Vagina (tissue), 2 donors: ENCODE data around the gene TEKT3. TPM values are rescaled to one million over a fixed set of nuclear protein-coding genes. Genes with fewer than 3 reads are reported as not detected.

Source experiments
- DNase-seq, 2 donors: peaks; one replicate each; pipeline ENCODE4 v3.0.0-alpha.2; 2017; ENCODE audit errors: extremely low spot score in 2 of 2
- H3K27ac ChIP-seq: fragments of 200-600 bp; sonication (generic); one replicate; pipeline ENCODE4 v1.5.1; 2019
- H3K27me3 ChIP-seq: fragments of 200-600 bp; sonication (generic); one replicate; pipeline ENCODE4 v1.5.1; 2019
- H3K36me3 ChIP-seq, 2 donors: fragments of 200-600 bp; sonication (generic); one replicate each; pipeline ENCODE4 v1.5.1; 2017 to 2019
- H3K4me1 ChIP-seq: fragments of 200-600 bp; sonication (generic); one replicate; pipeline ENCODE4 v1.5.1; 2019
- H3K4me3 ChIP-seq, 2 donors: fragments of 200-600 bp; sonication (generic); 1 replicate in 1 of 2; 2 replicates in 1 of 2; pipeline ENCODE4 v1.5.1; 2016 to 2019
- H3K9me3 ChIP-seq: fragments of 200-600 bp; sonication (generic); one replicate; pipeline ENCODE4 v1.5.1; 2019
- POLR2A ChIP-seq, 2 donors: fragments of 450-650 bp; IDR thresholded peaks; one replicate each; pipeline ENCODE4 v1.6.1; 2017; ENCODE audit warnings: antibody characterized with exemption in 2 of 2, mild to moderate bottlenecking in 2 of 2, moderate library complexity in 2 of 2
- POLR2AphosphoS5 ChIP-seq, 2 donors: sonication (generic); formaldehyde crosslinking; IDR thresholded peaks; one replicate each; pipeline ENCODE4 v1.9.0; 2017; ENCODE audit warnings: antibody characterized with exemption in 2 of 2, mild to moderate bottlenecking in 2 of 2, low read depth in 1 of 2; ENCODE audit not compliant: insufficient read depth in 1 of 2
- intact Hi-C: fragments of 100-400 bp; cut with DNase I; formaldehyde crosslinking; loops from one replicate; pipeline ENCODE4 v1.15.1; 2023
- total RNA-seq: library from RNA; depleted of rRNA; stranded (reverse); fragments of >200 nt; gene quantifications from one replicate; pipeline ENCODE4 v1.2.3, GENCODE V29; 2016
- TF ChIP-seq, protein P1 (sequence below), 3 experiments: fragments of 450-650 bp in 2 of 3; fragments of 200-600 bp in 1 of 3; sonication (generic) in 1 of 3; IDR thresholded peaks; one replicate each; pipeline ENCODE4 v1.5.1; 2017 to 2019; ENCODE audit warnings: antibody characterized with exemption in 3 of 3, mild to moderate bottlenecking in 2 of 3, moderate library complexity in 2 of 3

The TEKT3 gene
- total RNA-seq, 1 donor from 2014 or later = not detected

DNA sequence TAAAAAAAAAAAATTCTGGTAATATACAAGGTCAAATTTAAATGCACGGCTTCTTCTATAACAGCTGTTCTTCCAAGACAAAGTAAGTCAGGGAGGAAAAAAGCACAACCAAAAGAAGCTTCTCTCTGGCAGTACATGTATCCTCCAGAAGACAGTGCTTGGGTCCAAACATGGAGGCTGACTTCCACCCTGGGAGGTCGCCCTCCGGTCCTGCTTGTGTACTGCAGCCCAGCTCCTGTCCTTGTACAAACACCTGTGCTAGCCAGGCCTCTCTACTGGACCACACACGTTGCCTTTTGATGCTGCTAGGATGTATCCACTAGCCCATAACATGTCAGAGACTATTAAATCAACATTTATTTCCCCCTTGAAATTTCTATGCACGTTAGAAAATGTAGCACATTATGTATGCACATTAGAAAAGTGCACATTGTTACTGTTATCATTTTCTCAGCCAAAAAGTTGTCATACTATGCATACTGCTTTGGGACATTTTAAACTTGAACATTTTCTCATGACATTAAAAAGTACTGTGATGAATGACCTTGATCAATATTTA is 21.9 kb downstream of the TEKT3 start:
- H3K27me3 ChIP-seq = no peaks in the 10 kb centered on the region
- peaks cover 7% of the 10 kb centered on the region for H3K4me1 ChIP-seq
- H3K27ac ChIP-seq = no peak overlapping the region
- no peak for DNase-seq
- no peaks in the 10 kb centered on the region for H3K9me3 ChIP-seq
- intact Hi-C loops = no loop called here
- no peak overlapping the region for H3K4me3 ChIP-seq
- no peaks in the 10 kb centered on the region for H3K36me3 ChIP-seq
- no peak for TF ChIP-seq POLR2A (IDR thresholded peaks at IDR 0.05)
- TF ChIP-seq POLR2AphosphoS5 (IDR thresholded peaks at IDR 0.05; ENCODE audit: insufficient read depth in 1 of 2, low read depth in 1 of 2) = no peak
- TF ChIP-seq, protein P1, sequence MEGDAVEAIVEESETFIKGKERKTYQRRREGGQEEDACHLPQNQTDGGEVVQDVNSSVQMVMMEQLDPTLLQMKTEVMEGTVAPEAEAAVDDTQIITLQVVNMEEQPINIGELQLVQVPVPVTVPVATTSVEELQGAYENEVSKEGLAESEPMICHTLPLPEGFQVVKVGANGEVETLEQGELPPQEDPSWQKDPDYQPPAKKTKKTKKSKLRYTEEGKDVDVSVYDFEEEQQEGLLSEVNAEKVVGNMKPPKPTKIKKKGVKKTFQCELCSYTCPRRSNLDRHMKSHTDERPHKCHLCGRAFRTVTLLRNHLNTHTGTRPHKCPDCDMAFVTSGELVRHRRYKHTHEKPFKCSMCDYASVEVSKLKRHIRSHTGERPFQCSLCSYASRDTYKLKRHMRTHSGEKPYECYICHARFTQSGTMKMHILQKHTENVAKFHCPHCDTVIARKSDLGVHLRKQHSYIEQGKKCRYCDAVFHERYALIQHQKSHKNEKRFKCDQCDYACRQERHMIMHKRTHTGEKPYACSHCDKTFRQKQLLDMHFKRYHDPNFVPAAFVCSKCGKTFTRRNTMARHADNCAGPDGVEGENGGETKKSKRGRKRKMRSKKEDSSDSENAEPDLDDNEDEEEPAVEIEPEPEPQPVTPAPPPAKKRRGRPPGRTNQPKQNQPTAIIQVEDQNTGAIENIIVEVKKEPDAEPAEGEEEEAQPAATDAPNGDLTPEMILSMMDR (IDR thresholded peaks at IDR 0.05) = no peak

DNA sequence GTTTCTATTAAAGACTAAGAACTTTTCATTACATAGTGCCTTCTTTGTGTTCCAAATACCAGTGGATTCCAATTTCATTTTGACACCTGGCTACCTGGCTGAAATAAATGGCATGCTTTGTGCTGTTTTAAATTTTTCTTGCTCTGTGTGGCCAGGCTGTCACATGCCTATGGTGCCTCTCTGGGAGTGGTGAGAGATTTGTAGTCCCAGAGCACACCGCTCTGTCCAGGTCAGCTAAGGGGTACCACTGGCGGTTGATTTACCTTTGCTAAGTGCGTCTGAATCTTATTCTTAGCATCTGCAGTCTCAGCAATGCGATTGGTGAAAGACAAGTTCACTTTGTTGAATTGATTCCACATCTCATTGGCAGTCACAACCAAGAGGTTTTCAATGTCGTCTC is 29.4 kb downstream of the TEKT3 start:
- Histone ChIP-seq H3K27me3 (no peaks in the 10 kb centered on the region), H3K27ac (no peak overlapping the region), H3K4me3 (no peak overlapping the region), H3K36me3 (no peaks in the 10 kb centered on the region), H3K9me3 (no peaks in the 10 kb centered on the region), H3K4me1 (peaks cover 15% of the 10 kb centered on the region)
- intact Hi-C loops = no loop called here
- TF ChIP-seq POLR2AphosphoS5 (IDR thresholded peaks at IDR 0.05; ENCODE audit: insufficient read depth in 1 of 2, low read depth in 1 of 2) (no peak), POLR2A (IDR thresholded peaks at IDR 0.05) (no peak)
- TF ChIP-seq, protein P1 (IDR thresholded peaks at IDR 0.05) = no peak
- no peak for DNase-seq

DNA sequence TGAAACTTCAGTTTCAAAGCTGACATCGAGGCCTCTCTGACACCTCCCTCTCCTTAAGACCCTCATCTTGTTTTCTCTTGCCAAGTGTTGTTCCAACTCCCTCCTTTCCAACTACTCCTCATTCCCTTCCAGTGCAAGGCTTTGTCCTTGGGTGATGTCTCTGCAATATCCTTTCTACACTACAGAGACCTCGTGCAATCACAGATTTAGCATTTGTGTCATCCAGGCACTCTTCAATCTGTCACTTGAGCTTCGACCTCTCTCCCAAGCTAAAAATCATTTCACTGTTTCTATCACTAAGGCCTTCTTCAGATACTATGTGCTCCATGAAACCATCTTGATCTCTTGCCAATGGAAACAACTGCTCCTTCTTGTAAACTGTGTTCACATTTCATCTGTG is 31.6 kb downstream of the TEKT3 start:
- intact Hi-C loops = no loop called here
- H3K4me1 ChIP-seq = peaks cover 19% of the 10 kb centered on the region
- no peaks in the 10 kb centered on the region for H3K27me3 ChIP-seq
- H3K4me3 ChIP-seq = no peak overlapping the region
- H3K27ac ChIP-seq = no peak overlapping the region
- DNase-seq = no peak
- no peak for TF ChIP-seq POLR2A (IDR thresholded peaks at IDR 0.05)
- no peak for TF ChIP-seq POLR2AphosphoS5 (IDR thresholded peaks at IDR 0.05; ENCODE audit: insufficient read depth in 1 of 2, low read depth in 1 of 2)
- TF ChIP-seq, protein P1 (IDR thresholded peaks at IDR 0.05) = no peak
- no peaks in the 10 kb centered on the region for H3K9me3 ChIP-seq
- no peaks in the 10 kb centered on the region for H3K36me3 ChIP-seq

DNA sequence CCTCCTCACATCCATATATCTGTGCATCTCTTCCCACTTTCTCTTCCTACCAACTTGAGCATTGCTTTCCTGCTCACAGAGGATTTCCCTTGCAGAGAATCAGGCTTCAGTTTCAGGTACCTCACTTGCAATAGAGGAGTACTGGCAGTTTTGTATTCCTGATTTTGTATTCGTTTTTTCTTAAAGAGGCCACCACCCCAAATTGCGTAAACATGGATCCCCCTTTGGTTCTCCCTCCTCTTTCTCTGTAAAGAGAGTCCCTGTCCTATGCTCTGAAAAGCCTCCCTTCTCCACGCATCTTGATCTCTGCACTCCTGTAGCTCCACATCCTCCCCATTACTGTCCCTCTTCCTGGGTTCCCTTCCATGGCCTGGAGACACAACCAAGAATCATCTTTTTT is 32.2 kb downstream of the TEKT3 start:
- H3K27ac ChIP-seq = no peak overlapping the region
- no peaks in the 10 kb centered on the region for H3K9me3 ChIP-seq
- DNase-seq = no peak
- intact Hi-C loops = no loop called here
- no peaks in the 10 kb centered on the region for H3K27me3 ChIP-seq
- peaks cover 19% of the 10 kb centered on the region for H3K4me1 ChIP-seq
- H3K36me3 ChIP-seq = no peaks in the 10 kb centered on the region
- TF ChIP-seq POLR2A (IDR thresholded peaks at IDR 0.05) = no peak
- TF ChIP-seq POLR2AphosphoS5 (IDR thresholded peaks at IDR 0.05; ENCODE audit: insufficient read depth in 1 of 2, low read depth in 1 of 2) = no peak
- TF ChIP-seq, protein P1 (IDR thresholded peaks at IDR 0.05) = no peak
- H3K4me3 ChIP-seq = no peak overlapping the region

DNA sequence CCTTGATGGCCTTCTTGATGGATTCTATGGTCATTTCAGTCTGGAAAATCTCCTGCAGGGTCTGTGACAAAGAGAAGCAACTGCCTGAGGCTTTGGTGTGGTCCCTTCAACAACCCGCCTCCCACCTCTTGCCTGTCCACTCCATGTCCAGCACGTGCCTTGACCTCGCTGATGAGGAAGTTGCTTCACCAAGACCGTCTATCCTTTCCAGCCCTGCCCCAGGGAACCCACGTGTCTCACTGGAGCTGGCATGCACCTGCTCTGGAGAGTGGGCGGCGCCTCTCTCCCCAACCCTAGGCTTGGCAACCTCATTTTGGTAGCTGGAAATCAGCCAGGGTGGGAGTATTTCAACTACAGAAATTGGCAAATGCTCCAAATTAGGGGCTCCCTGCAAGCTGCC is 32.6 kb downstream of the TEKT3 start:
- peaks cover 19% of the 10 kb centered on the region for H3K4me1 ChIP-seq
- no peaks in the 10 kb centered on the region for H3K36me3 ChIP-seq
- TF ChIP-seq, protein P1 (IDR thresholded peaks at IDR 0.05) = no peak
- no peak for TF ChIP-seq POLR2AphosphoS5 (IDR thresholded peaks at IDR 0.05; ENCODE audit: insufficient read depth in 1 of 2, low read depth in 1 of 2)
- TF ChIP-seq POLR2A (IDR thresholded peaks at IDR 0.05) = no peak
- H3K27ac ChIP-seq = no peak overlapping the region
- intact Hi-C loops = no loop called here
- no peak overlapping the region for H3K4me3 ChIP-seq
- no peaks in the 10 kb centered on the region for H3K27me3 ChIP-seq
- DNase-seq = no peak
- H3K9me3 ChIP-seq = no peaks in the 10 kb centered on the region
